ENCODE results near the gene BMPR1A.

- no peak for TF ChIP-seq CTCF (IDR thresholded peaks at IDR 0.05 in 2 of 3, conservative IDR thresholded peaks at IDR 0.05 in 1 of 3; ENCODE audit: borderline replicate concordance in 1 of 3, insufficient read depth in 1 of 3, low read depth in 2 of 3, low read length in 2 of 3)
- no peak for TF ChIP-seq POLR2A (IDR thresholded peaks at IDR 0.05; ENCODE audit: borderline replicate concordance, extremely low read depth, insufficient read depth, insufficient read length)
- no peak for TF ChIP-seq JUND (IDR thresholded peaks at IDR 0.05)
- no peak for TF ChIP-seq EZH2phosphoT487 (IDR thresholded peaks at IDR 0.05; ENCODE audit: borderline replicate concordance)
- TF ChIP-seq TCF7L2 (IDR thresholded peaks at IDR 0.05; ENCODE audit: borderline replicate concordance, extremely low read depth, insufficient read depth, insufficient read length): no peak
- TF ChIP-seq CEBPB (IDR thresholded peaks at IDR 0.05; ENCODE audit: low read depth): no peak
- no peak for TF ChIP-seq ATF3 (IDR thresholded peaks at IDR 0.05)
- TF ChIP-seq SIN3A (IDR thresholded peaks at IDR 0.05; ENCODE audit: low read depth): no peak
- TF ChIP-seq MAX (IDR thresholded peaks at IDR 0.05): no peak
- no peak for TF ChIP-seq EZH2 (IDR thresholded peaks at IDR 0.05)
- TF ChIP-seq RAD21 (IDR thresholded peaks at IDR 0.05; ENCODE audit: low read depth): no peak
Measured at GRCh38 chr10:86804805-86805204, 48.4 kb downstream of the BMPR1A start.
